SK-N-SH treated with all-trans-retinoic acid at 6 μM for 48 hours (cell line): ENCODE data around the gene TBX1.

Source experiments
- ARNTL ChIP-seq: fragments of 450-650 bp; formaldehyde crosslinking; IDR thresholded peaks from 2 replicates; pipeline ENCODE4 v1.5.0; 2020; ENCODE audit warnings: low read depth, mild to moderate bottlenecking, moderate library complexity, borderline replicate concordance
- CSDC2 ChIP-seq: fragments of 250-450 bp; sonication (Bioruptor Pico); IDR thresholded peaks from 2 replicates; pipeline ENCODE4 v1.5.0; 2020; ENCODE audit warnings: mild to moderate bottlenecking, moderate library complexity
- ZFP3 ChIP-seq: fragments of 250-450 bp; sonication (Bioruptor Pico); IDR thresholded peaks from 2 replicates; pipeline ENCODE4 v1.5.0; 2020; ENCODE audit warnings: mild to moderate bottlenecking, moderate library complexity
- ZNF8 ChIP-seq: fragments of 450-650 bp; formaldehyde crosslinking; IDR thresholded peaks from 2 replicates; pipeline ENCODE4 v1.5.0; 2020; ENCODE audit warnings: mild to moderate bottlenecking, moderate library complexity
- TF ChIP-seq, protein P1 (sequence below): fragments of 250-450 bp; sonication (Bioruptor Pico); IDR thresholded peaks from 2 replicates; pipeline ENCODE4 v1.8.0; 2021; ENCODE audit warnings: low read depth, mild to moderate bottlenecking, moderate library complexity, borderline replicate concordance
- TF ChIP-seq, protein P2 (sequence below): fragments of 250-450 bp; sonication (Bioruptor Pico); IDR thresholded peaks from 2 replicates; pipeline ENCODE4 v1.5.1; 2020; ENCODE audit warnings: low read depth, mild to moderate bottlenecking, moderate library complexity
- TF ChIP-seq, protein P3 (sequence below): fragments of 250-450 bp; sonication (Bioruptor Pico); IDR thresholded peaks from 2 replicates; pipeline ENCODE4 v1.5.1; 2021; ENCODE audit warnings: mild to moderate bottlenecking, moderate library complexity

DNA sequence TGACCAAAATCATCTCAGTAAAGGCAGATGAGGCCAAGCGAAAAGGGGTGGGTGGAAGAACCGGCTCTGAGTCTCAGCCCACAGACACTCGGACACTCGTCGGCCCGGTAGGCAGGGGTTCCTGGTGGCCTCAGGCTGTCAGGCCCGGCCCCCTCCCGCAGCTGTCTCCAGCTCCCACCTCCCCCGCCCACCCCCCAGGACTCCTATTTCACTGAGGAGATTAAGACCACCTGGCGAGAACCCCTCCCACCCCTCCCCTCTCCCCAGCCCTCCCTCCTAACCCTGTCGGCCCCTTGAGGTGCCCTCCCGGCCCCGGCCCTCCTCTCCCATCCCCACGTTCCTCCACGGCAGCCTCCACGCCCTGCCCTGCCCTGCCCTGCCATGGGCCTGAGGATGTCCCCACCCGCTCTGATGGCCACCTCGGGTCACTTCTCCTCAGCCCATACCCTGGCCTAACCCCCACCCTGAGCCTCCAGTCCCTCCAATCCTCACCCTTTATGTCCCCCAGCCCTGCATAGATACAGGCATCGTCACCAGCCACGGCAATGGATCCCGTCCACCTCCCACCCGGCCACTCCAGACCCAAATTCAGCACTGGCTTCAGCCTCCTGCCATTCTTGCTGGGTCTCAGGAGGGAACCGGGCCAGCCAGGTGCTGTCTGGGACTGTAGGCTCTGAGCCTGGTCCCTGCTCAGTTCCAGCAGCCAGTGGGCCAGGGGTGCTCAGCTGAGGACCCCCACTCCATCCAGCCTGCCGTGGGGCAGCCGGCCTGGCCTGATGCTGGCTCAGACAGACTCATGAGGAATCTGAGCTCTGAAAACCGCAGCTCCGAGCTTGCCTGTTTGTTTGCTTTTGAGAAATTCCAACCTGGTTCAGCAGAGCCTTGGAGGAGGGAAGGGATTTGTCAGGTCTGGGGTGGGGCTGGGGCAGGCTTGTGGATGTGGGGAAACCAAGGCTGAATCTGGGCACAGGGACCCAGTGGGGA is 9.8 kb upstream of the TBX1 start:
- TF ChIP-seq, protein P1, sequence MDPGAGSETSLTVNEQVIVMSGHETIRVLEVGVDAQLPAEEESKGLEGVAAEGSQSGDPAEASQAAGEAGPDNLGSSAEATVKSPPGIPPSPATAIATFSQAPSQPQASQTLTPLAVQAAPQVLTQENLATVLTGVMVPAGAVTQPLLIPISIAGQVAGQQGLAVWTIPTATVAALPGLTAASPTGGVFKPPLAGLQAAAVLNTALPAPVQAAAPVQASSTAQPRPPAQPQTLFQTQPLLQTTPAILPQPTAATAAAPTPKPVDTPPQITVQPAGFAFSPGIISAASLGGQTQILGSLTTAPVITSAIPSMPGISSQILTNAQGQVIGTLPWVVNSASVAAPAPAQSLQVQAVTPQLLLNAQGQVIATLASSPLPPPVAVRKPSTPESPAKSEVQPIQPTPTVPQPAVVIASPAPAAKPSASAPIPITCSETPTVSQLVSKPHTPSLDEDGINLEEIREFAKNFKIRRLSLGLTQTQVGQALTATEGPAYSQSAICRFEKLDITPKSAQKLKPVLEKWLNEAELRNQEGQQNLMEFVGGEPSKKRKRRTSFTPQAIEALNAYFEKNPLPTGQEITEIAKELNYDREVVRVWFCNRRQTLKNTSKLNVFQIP: no peak
- TF ChIP-seq CSDC2 (CRISPR knock-in tag) (no peak), ARNTL (CRISPR knock-in tag) (no peak), ZNF8 (CRISPR knock-in tag) (no peak), ZFP3 (CRISPR knock-in tag) (no peak)
- TF ChIP-seq, protein P2, sequence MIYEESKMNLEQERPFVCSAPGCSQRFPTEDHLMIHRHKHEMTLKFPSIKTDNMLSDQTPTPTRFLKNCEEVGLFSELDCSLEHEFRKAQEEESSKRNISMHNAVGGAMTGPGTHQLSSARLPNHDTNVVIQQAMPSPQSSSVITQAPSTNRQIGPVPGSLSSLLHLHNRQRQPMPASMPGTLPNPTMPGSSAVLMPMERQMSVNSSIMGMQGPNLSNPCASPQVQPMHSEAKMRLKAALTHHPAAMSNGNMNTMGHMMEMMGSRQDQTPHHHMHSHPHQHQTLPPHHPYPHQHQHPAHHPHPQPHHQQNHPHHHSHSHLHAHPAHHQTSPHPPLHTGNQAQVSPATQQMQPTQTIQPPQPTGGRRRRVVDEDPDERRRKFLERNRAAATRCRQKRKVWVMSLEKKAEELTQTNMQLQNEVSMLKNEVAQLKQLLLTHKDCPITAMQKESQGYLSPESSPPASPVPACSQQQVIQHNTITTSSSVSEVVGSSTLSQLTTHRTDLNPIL (CRISPR knock-in tag): no peak
- TF ChIP-seq, protein P3, sequence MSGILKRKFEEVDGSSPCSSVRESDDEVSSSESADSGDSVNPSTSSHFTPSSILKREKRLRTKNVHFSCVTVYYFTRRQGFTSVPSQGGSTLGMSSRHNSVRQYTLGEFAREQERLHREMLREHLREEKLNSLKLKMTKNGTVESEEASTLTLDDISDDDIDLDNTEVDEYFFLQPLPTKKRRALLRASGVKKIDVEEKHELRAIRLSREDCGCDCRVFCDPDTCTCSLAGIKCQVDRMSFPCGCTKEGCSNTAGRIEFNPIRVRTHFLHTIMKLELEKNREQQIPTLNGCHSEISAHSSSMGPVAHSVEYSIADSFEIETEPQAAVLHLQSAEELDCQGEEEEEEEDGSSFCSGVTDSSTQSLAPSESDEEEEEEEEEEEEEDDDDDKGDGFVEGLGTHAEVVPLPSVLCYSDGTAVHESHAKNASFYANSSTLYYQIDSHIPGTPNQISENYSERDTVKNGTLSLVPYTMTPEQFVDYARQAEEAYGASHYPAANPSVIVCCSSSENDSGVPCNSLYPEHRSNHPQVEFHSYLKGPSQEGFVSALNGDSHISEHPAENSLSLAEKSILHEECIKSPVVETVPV: no peak
